Loucy (cell line): Measurements from ENCODE around the gene FBXO44.

Experiments used
- CTCF ChIP-seq: fragments of 200-600 bp; sonication (generic); conservative IDR thresholded peaks from 2 replicates; pipeline ENCODE4 v1.5.1; 2014; ENCODE audit warnings: mild to moderate bottlenecking, antibody characterized with exemption, low read length
- EZH2phosphoT487 ChIP-seq: fragments of 200-600 bp; IDR thresholded peaks from 2 replicates; pipeline ENCODE4 v1.6.1; 2018; ENCODE audit warnings: antibody characterized with exemption, mild to moderate bottlenecking, moderate library complexity, borderline replicate concordance

GRCh38 chr1:11617741-11618140 is 36.9 kb upstream of the FBXO44 start:
- TF ChIP-seq CTCF, result no peak
- TF ChIP-seq EZH2phosphoT487, result no peak
